H9 (cell line): Measurements from ENCODE around the gene LGALS9B. TPM values are rescaled to one million over a fixed set of nuclear protein-coding genes. Genes with fewer than 3 reads are reported as not detected.
"Not testable (repeated sequence)": the region's sequence is repeated elsewhere in the genome, so short reads cannot be mapped to it uniquely, and the experiment has no call there.

Experiments used
- DNase-seq: peaks from one replicate; pipeline ENCODE4 v3.0.0-alpha.2; 2017
- H2AFZ ChIP-seq: one replicate; pipeline ENCODE4 v1.6.1; 2013; ENCODE audit warnings: mild to moderate bottlenecking, low read length, control low read depth, moderate library complexity
- H2AK5ac ChIP-seq: 2 replicates; pipeline ENCODE4 v1.6.1; 2013; ENCODE audit warnings: low read length, control low read depth, mixed read lengths; ENCODE audit not compliant: insufficient read length
- H2BK120ac ChIP-seq: one replicate; pipeline ENCODE4 v1.6.1; 2013; ENCODE audit warnings: low read depth, mild to moderate bottlenecking, low read length, control low read depth, inconsistent platforms; ENCODE audit not compliant: poor library complexity, severe bottlenecking
- H2BK12ac ChIP-seq: 2 replicates; pipeline ENCODE4 v1.6.1; 2013; ENCODE audit warnings: low read length, control low read depth, mixed read lengths, low read depth; ENCODE audit not compliant: insufficient read length
- H2BK15ac ChIP-seq: 2 replicates; pipeline ENCODE4 v1.6.1; 2013; ENCODE audit warnings: low read depth, low read length, control low read depth
- H2BK20ac ChIP-seq: one replicate; pipeline ENCODE4 v1.6.1; 2013; ENCODE audit warnings: low read depth, mild to moderate bottlenecking, low read length, control low read depth, inconsistent platforms; ENCODE audit not compliant: poor library complexity, severe bottlenecking
- H2BK5ac ChIP-seq: 2 replicates; pipeline ENCODE4 v1.6.1; 2013; ENCODE audit warnings: low read length, control low read depth, mixed read lengths; ENCODE audit not compliant: insufficient read length
- H3K14ac ChIP-seq: 2 replicates; pipeline ENCODE4 v1.6.1; 2013; ENCODE audit warnings: low read length, control low read depth; ENCODE audit not compliant: insufficient read depth
- H3K18ac ChIP-seq: 2 replicates; pipeline ENCODE4 v1.6.1; 2013; ENCODE audit warnings: low read depth, mild to moderate bottlenecking, mixed read lengths, low read length, control low read depth; ENCODE audit not compliant: insufficient read length
- H3K23ac ChIP-seq: 2 replicates; pipeline ENCODE4 v1.6.1; 2013; ENCODE audit warnings: low read length, control low read depth, mixed read lengths, low read depth; ENCODE audit not compliant: insufficient read length
- H3K23me2 ChIP-seq: 2 replicates; pipeline ENCODE4 v1.6.1; 2013; ENCODE audit warnings: low read depth, mild to moderate bottlenecking, mixed read lengths, low read length, control low read depth; ENCODE audit not compliant: insufficient read length, poor library complexity, severe bottlenecking
- H3K27ac ChIP-seq: 2 replicates; pipeline ENCODE4 v1.5.1; 2013; ENCODE audit warnings: low read length, control low read depth, mixed read lengths, low read depth; ENCODE audit not compliant: insufficient read length
- H3K27me3 ChIP-seq: 2 replicates; pipeline ENCODE4 v1.6.1; 2013; ENCODE audit warnings: low read length, control low read depth, inconsistent platforms; ENCODE audit not compliant: insufficient read depth
- H3K4ac ChIP-seq: 2 replicates; pipeline ENCODE4 v1.6.1; 2013; ENCODE audit warnings: low read depth, mild to moderate bottlenecking, control low read depth, inconsistent platforms, low read length, moderate library complexity
- H3K4me1 ChIP-seq: 2 replicates; pipeline ENCODE4 v1.6.1; 2013; ENCODE audit warnings: low read length, control low read depth, inconsistent platforms; ENCODE audit not compliant: insufficient read depth
- H3K4me2 ChIP-seq: 2 replicates; pipeline ENCODE4 v1.6.1; 2013; ENCODE audit warnings: low read length, control low read depth, mixed read lengths; ENCODE audit not compliant: insufficient read length, insufficient read depth
- H3K56ac ChIP-seq: 2 replicates; pipeline ENCODE4 v1.6.1; 2013; ENCODE audit warnings: low read depth, mild to moderate bottlenecking, mixed read lengths, low read length, control low read depth; ENCODE audit not compliant: insufficient read length
- H3K79me1 ChIP-seq: 2 replicates; pipeline ENCODE4 v1.6.1; 2013; ENCODE audit warnings: low read depth, mild to moderate bottlenecking, moderate library complexity, low read length, control low read depth, inconsistent platforms; ENCODE audit not compliant: insufficient read depth, poor library complexity, severe bottlenecking
- H3K79me2 ChIP-seq: 2 replicates; pipeline ENCODE4 v1.6.1; 2013; ENCODE audit warnings: low read length, control low read depth, inconsistent platforms; ENCODE audit not compliant: insufficient read depth
- H3K9ac ChIP-seq: 2 replicates; pipeline ENCODE4 v1.6.1; 2013; ENCODE audit warnings: low read length, control low read depth, mixed read lengths; ENCODE audit not compliant: insufficient read length; ENCODE audit errors: extremely low read depth
- H3K9me3 ChIP-seq: one replicate; pipeline ENCODE4 v1.6.1; 2013; ENCODE audit warnings: low read depth, low read length, inconsistent platforms; ENCODE audit not compliant: control insufficient read depth
- H3T11ph ChIP-seq: one replicate; pipeline ENCODE4 v1.6.1; 2013; ENCODE audit warnings: mild to moderate bottlenecking, low read length, control low read depth, inconsistent platforms
- H4K20me1 ChIP-seq: one replicate; pipeline ENCODE4 v1.6.1; 2013; ENCODE audit not compliant: control insufficient read depth, insufficient read length, insufficient read depth
- H4K5ac ChIP-seq: 2 replicates; pipeline ENCODE4 v1.6.1; 2013; ENCODE audit warnings: low read depth, mild to moderate bottlenecking, mixed read lengths, low read length, control low read depth; ENCODE audit not compliant: insufficient read length
- H4K8ac ChIP-seq: replicated peaks from 2 replicates; pipeline ENCODE4 v1.6.1; 2013; ENCODE audit warnings: low read length, control low read depth, mixed read lengths, low read depth; ENCODE audit not compliant: insufficient read length
- H4K91ac ChIP-seq: 2 replicates; pipeline ENCODE4 v1.6.1; 2013; ENCODE audit warnings: low read depth, mild to moderate bottlenecking, moderate library complexity, mixed read lengths, low read length, control low read depth; ENCODE audit not compliant: insufficient read length
- H3K27ac Mint-ChIP-seq, 3 experiments: 2 replicates in 2 of 3; 3 replicates in 1 of 3; pipeline ENCODE4 v1.8.0; 2020 to 2021; ENCODE audit warnings: mixed read lengths in 3 of 3, mild to moderate bottlenecking in 1 of 3, moderate library complexity in 1 of 3
- H3K27me3 Mint-ChIP-seq: 2 replicates; pipeline ENCODE4 v1.8.0; 2021; ENCODE audit warnings: low read depth, mild to moderate bottlenecking, moderate library complexity, mixed read lengths
- H3K36me3 Mint-ChIP-seq, 3 experiments: 2 replicates in 2 of 3; 3 replicates in 1 of 3; pipeline ENCODE4 v1.8.0; 2020 to 2021; ENCODE audit warnings: low read depth in 3 of 3, mixed read lengths in 3 of 3; ENCODE audit not compliant: insufficient read depth in 1 of 3
- H3K4me1 Mint-ChIP-seq, 2 experiments: 2 replicates each; pipeline ENCODE4 v1.8.0; 2020; ENCODE audit warnings: mixed read lengths in 2 of 2
- H3K4me3 Mint-ChIP-seq, 2 experiments: 2 replicates in 1 of 2; 3 replicates in 1 of 2; pipeline ENCODE4 v1.8.0; 2020 to 2021; ENCODE audit warnings: mild to moderate bottlenecking in 2 of 2, mixed read lengths in 2 of 2, moderate library complexity in 1 of 2
- H3K9me3 Mint-ChIP-seq, 2 experiments: 2 replicates in 1 of 2; 3 replicates in 1 of 2; pipeline ENCODE4 v1.8.0; 2020; ENCODE audit warnings: mild to moderate bottlenecking in 2 of 2, mixed read lengths in 2 of 2, moderate library complexity in 1 of 2
- WGBS: extraction: QIAGEN DNeasy Blood & Tissue Kit; methylation state at CpG from one replicate; pipeline ENCODE4 v1.1.7; 2013; ENCODE audit warnings: missing lambda C conversion rate, low lambda C conversion rate, mixed read lengths; ENCODE audit not compliant: insufficient read length; ENCODE audit errors: extremely low coverage; 5-methylcytosine and 5-hydroxymethylcytosine counted together
- total RNA-seq: library from RNA; stranded (reverse); gene quantifications from 2 replicates; pipeline ENCODE4 v1.2.1, GENCODE V29; 2021

The LGALS9B gene
- total RNA-seq, 1 experiment from 2014 or later, result not detected

GRCh38 chr17:20455106-20455505, 12.2 kb downstream of the LGALS9B start:
- H4K91ac ChIP-seq, H3K27ac Mint-ChIP-seq, H3K4ac ChIP-seq, H3K9me3 ChIP-seq, H3K4me2 ChIP-seq, H3K9ac ChIP-seq, H3K23ac ChIP-seq, H3K27me3 Mint-ChIP-seq, H3K27me3 ChIP-seq, H3K36me3 Mint-ChIP-seq, H4K8ac ChIP-seq, H3T11ph ChIP-seq, H2BK12ac ChIP-seq, DNase-seq, H2AFZ ChIP-seq, H3K4me3 Mint-ChIP-seq, H3K14ac ChIP-seq, H3K4me1 ChIP-seq, H3K79me1 ChIP-seq, H4K20me1 ChIP-seq, H2BK20ac ChIP-seq, H3K9me3 Mint-ChIP-seq, H3K79me2 ChIP-seq, H3K23me2 ChIP-seq, H2AK5ac ChIP-seq, H2BK120ac ChIP-seq, H2BK15ac ChIP-seq, H3K18ac ChIP-seq, H4K5ac ChIP-seq, H3K27ac ChIP-seq, H3K56ac ChIP-seq, H3K4me1 Mint-ChIP-seq, H2BK5ac ChIP-seq: not testable (repeated sequence)
- no CpG with 5 or more reads among the region's 10 CpGs for WGBS

- not testable (repeated sequence) for H3K4me3 Mint-ChIP-seq, H2BK20ac ChIP-seq, H3T11ph ChIP-seq, H4K5ac ChIP-seq, H3K9ac ChIP-seq, H4K8ac ChIP-seq, H3K36me3 Mint-ChIP-seq, H3K4me2 ChIP-seq, H3K27ac Mint-ChIP-seq, H3K79me1 ChIP-seq, H3K27me3 Mint-ChIP-seq, H2BK12ac ChIP-seq, H3K23me2 ChIP-seq, H3K4ac ChIP-seq, H3K23ac ChIP-seq, H3K56ac ChIP-seq, H2AFZ ChIP-seq, H3K79me2 ChIP-seq, H2BK15ac ChIP-seq, DNase-seq, H3K14ac ChIP-seq, H3K27me3 ChIP-seq, H2BK5ac ChIP-seq, H2AK5ac ChIP-seq, H3K18ac ChIP-seq, H2BK120ac ChIP-seq, H3K4me1 Mint-ChIP-seq, H3K27ac ChIP-seq, H3K4me1 ChIP-seq, H4K91ac ChIP-seq, H4K20me1 ChIP-seq, H3K9me3 Mint-ChIP-seq, H3K9me3 ChIP-seq
- no CpG with 5 or more reads among the region's 11 CpGs for WGBS
Measured at GRCh38 chr17:20453820-20454434, 13.4 kb downstream of the LGALS9B start.
